DOHH2 (cell line): ENCODE data around the gene ETV6.

Experiments
- H3F3A ChIP-seq: fragments of 200-600 bp; sonication (generic), shearing (Covaris generic); 2 replicates; pipeline ENCODE4 v1.6.0; 2016; ENCODE audit warnings: antibody characterized with exemption, mild to moderate bottlenecking; ENCODE audit not compliant: control insufficient read depth, insufficient read depth
- H3K27ac ChIP-seq: fragments of 200-600 bp; sonication (generic); 2 replicates; pipeline ENCODE4 v1.5.1; 2014; ENCODE audit warnings: low read depth, mild to moderate bottlenecking, low read length, moderate library complexity
- H3K27me3 ChIP-seq: fragments of 200-600 bp; sonication (generic); 2 replicates; pipeline ENCODE4 v1.6.1; 2014; ENCODE audit warnings: mild to moderate bottlenecking, low read length, mixed read lengths; ENCODE audit not compliant: control insufficient read depth
- H3K36me3 ChIP-seq: fragments of 200-600 bp; sonication (generic); 2 replicates; pipeline ENCODE4 v1.6.1; 2014; ENCODE audit warnings: mild to moderate bottlenecking, low read length, moderate library complexity, mixed read lengths; ENCODE audit not compliant: control insufficient read depth
- H3K4me1 ChIP-seq: fragments of 200-600 bp; sonication (generic); 2 replicates; pipeline ENCODE4 v1.6.1; 2014; ENCODE audit warnings: mild to moderate bottlenecking, low read length, mixed read lengths; ENCODE audit not compliant: control insufficient read depth
- H3K4me2 ChIP-seq: fragments of 200-600 bp; sonication (generic); 2 replicates; pipeline ENCODE4 v1.6.0; 2014; ENCODE audit warnings: mild to moderate bottlenecking, low read length, moderate library complexity
- H3K4me3 ChIP-seq: fragments of 200-600 bp; sonication (generic); 2 replicates; pipeline ENCODE4 v1.5.1; 2014; ENCODE audit warnings: mild to moderate bottlenecking, low read length, mixed read lengths
- H3K79me2 ChIP-seq: fragments of 200-600 bp; sonication (generic); 2 replicates; pipeline ENCODE4 v1.6.1; 2014; ENCODE audit warnings: mild to moderate bottlenecking, low read length, mixed read lengths; ENCODE audit not compliant: control insufficient read depth
- H3K9me2 ChIP-seq: fragments of 200-600 bp; sonication (generic); replicated peaks from 2 replicates; pipeline ENCODE4 v1.6.1; 2014; ENCODE audit warnings: mild to moderate bottlenecking, low read length, mixed read lengths; ENCODE audit not compliant: control insufficient read depth
- H3K9me3 ChIP-seq: fragments of 200-600 bp; sonication (generic); 2 replicates; pipeline ENCODE4 v1.6.1; 2014; ENCODE audit warnings: antibody characterized with exemption, low read length, mixed read lengths; ENCODE audit not compliant: control insufficient read depth, insufficient read depth
- H4K20me1 ChIP-seq: fragments of 200-600 bp; sonication (generic); 2 replicates; pipeline ENCODE4 v1.6.0; 2014; ENCODE audit warnings: low read depth, mild to moderate bottlenecking, antibody characterized with exemption, low read length, moderate library complexity; ENCODE audit not compliant: control insufficient read depth, insufficient read depth
- CTCF ChIP-seq: fragments of 200-600 bp; sonication (generic); IDR thresholded peaks from one replicate; pipeline ENCODE4 v1.5.1; 2014; ENCODE audit warnings: antibody characterized with exemption, mild to moderate bottlenecking, low read depth, low read length; ENCODE audit not compliant: poor library complexity, severe bottlenecking
- EZH2phosphoT487 ChIP-seq: fragments of 200-600 bp; sonication (generic); IDR thresholded peaks from 2 replicates; pipeline ENCODE4 v1.6.1; 2017; ENCODE audit warnings: borderline replicate concordance, mild to moderate bottlenecking, antibody characterized with exemption, low read length, moderate library complexity, mixed read lengths

ETV6 gene

GRCh38 chr12:11697131-11697530 lies 47.7 kb downstream of the ETV6 start:
- TF ChIP-seq CTCF, result no peak
- TF ChIP-seq EZH2phosphoT487, result no peak
- Histone ChIP-seq H3K4me1 (no peaks in the 10 kb centered on the region), H3K27me3 (no peaks in the 10 kb centered on the region), H3K36me3 (no peaks in the 10 kb centered on the region), H4K20me1 (no peaks in the 10 kb centered on the region), H3K4me3 (no peak overlapping the region), H3K9me2 (no peaks in the 10 kb centered on the region), H3F3A (no peaks in the 10 kb centered on the region), H3K79me2 (no peaks in the 10 kb centered on the region), H3K4me2 (no peak overlapping the region), H3K9me3 (no peaks in the 10 kb centered on the region), H3K27ac (no peak overlapping the region)

- Histone ChIP-seq H3K4me3 (no peak overlapping the region), H3K27ac (no peak overlapping the region), H3K9me3 (no peaks in the 10 kb centered on the region), H3K4me1 (no peaks in the 10 kb centered on the region), H3K79me2 (no peaks in the 10 kb centered on the region), H3K36me3 (no peaks in the 10 kb centered on the region), H3K27me3 (no peaks in the 10 kb centered on the region), H4K20me1 (no peaks in the 10 kb centered on the region), H3K9me2 (no peaks in the 10 kb centered on the region), H3K4me2 (no peak overlapping the region), H3F3A (no peaks in the 10 kb centered on the region)
- TF ChIP-seq EZH2phosphoT487, result no peak
- TF ChIP-seq CTCF, result no peak
Measured at GRCh38 chr12:11697670-11698387, 48.4 kb downstream of the ETV6 start.

GRCh38 chr12:11698729-11699128 lies 49.3 kb downstream of the ETV6 start:
- H3K79me2 ChIP-seq, result no peaks in the 10 kb centered on the region

More at GRCh38 chr12:11698729-11699128, 49.3 kb downstream of the ETV6 start:
- no peaks in the 10 kb centered on the region for H3K4me1 ChIP-seq
- no peak overlapping the region for H3K4me2 ChIP-seq
- no peaks in the 10 kb centered on the region for H3K9me2 ChIP-seq
- no peaks in the 10 kb centered on the region for H4K20me1 ChIP-seq
- no peaks in the 10 kb centered on the region for H3K36me3 ChIP-seq
- H3F3A ChIP-seq, result no peaks in the 10 kb centered on the region
- no peaks in the 10 kb centered on the region for H3K27me3 ChIP-seq
- H3K4me3 ChIP-seq, result no peak overlapping the region
- H3K9me3 ChIP-seq, result no peaks in the 10 kb centered on the region
- TF ChIP-seq EZH2phosphoT487 (no peak), CTCF (no peak)
- no peak overlapping the region for H3K27ac ChIP-seq
